GM23338 (cell line): ENCODE data around the gene GJC1. TPM values are rescaled to one million over a fixed set of nuclear protein-coding genes. Genes with fewer than 3 reads are reported as not detected.

Experiments used
- ATAC-seq: fragments of 200-7000 bp; cut with Tn5 transposase; 3 replicates; pipeline ENCODE4 v1.9.1; 2020
- DNase-seq: peaks from one replicate; pipeline ENCODE4 v3.0.0-alpha.2; 2015; ENCODE audit warnings: low spot score
- H2AFZ ChIP-seq: fragments of 200-600 bp; sonication (generic); 2 replicates; pipeline ENCODE4 v1.8.0; 2016; ENCODE audit warnings: antibody characterized with exemption, mild to moderate bottlenecking, moderate library complexity
- H3F3A ChIP-seq: fragments of 200-600 bp; sonication (generic); replicated peaks from 2 replicates; pipeline ENCODE4 v1.8.0; 2017; ENCODE audit warnings: antibody characterized with exemption, mixed run types, low read depth
- H3K27ac ChIP-seq: fragments of 200-600 bp; sonication (generic); 2 replicates; pipeline ENCODE4 v1.6.1; 2016; ENCODE audit warnings: low read depth
- H3K27me3 ChIP-seq: fragments of 200-600 bp; sonication (generic); 2 replicates; pipeline ENCODE4 v1.8.0; 2016; ENCODE audit warnings: mild to moderate bottlenecking, mixed run types, moderate library complexity; ENCODE audit not compliant: insufficient read depth
- H3K36me3 ChIP-seq: fragments of 200-600 bp; sonication (generic); 2 replicates; pipeline ENCODE4 v1.8.0; 2016; ENCODE audit warnings: mild to moderate bottlenecking; ENCODE audit not compliant: insufficient read depth
- H3K4me1 ChIP-seq: fragments of 200-600 bp; sonication (generic); 2 replicates; pipeline ENCODE4 v1.8.0; 2016; ENCODE audit warnings: mild to moderate bottlenecking, moderate library complexity; ENCODE audit not compliant: insufficient read depth
- H3K4me2 ChIP-seq: fragments of 200-600 bp; sonication (generic); 2 replicates; pipeline ENCODE4 v1.7.1; 2017; ENCODE audit warnings: mixed run types
- H3K4me3 ChIP-seq: fragments of 200-600 bp; sonication (generic); 2 replicates; pipeline ENCODE4 v1.6.1; 2016; ENCODE audit warnings: mixed run types
- H3K79me2 ChIP-seq: fragments of 200-600 bp; sonication (generic); replicated peaks from 2 replicates; pipeline ENCODE4 v1.8.0; 2017; ENCODE audit warnings: mild to moderate bottlenecking; ENCODE audit not compliant: insufficient read depth
- H3K9me2 ChIP-seq: fragments of 200-600 bp; sonication (generic); 2 replicates; pipeline ENCODE4 v1.8.0; 2017; ENCODE audit not compliant: insufficient read depth
- H4K20me1 ChIP-seq: fragments of 200-600 bp; sonication (generic); replicated peaks from 2 replicates; pipeline ENCODE4 v1.8.0; 2017; ENCODE audit warnings: mild to moderate bottlenecking; ENCODE audit not compliant: insufficient read depth
- H3K27ac Mint-ChIP-seq: 2 replicates; pipeline ENCODE4 v1.8.0; 2020; ENCODE audit warnings: inconsistent platforms, mild to moderate bottlenecking, moderate library complexity, mixed read lengths
- H3K27me3 Mint-ChIP-seq: 3 replicates; pipeline ENCODE4 v1.8.0; 2022; ENCODE audit warnings: low read depth, mild to moderate bottlenecking, moderate library complexity, mixed read lengths, inconsistent platforms; ENCODE audit not compliant: insufficient read depth, poor library complexity
- H3K36me3 Mint-ChIP-seq: 3 replicates; pipeline ENCODE4 v1.8.0; 2021; ENCODE audit warnings: low read depth, mild to moderate bottlenecking, inconsistent platforms, moderate library complexity, mixed read lengths
- H3K4me1 Mint-ChIP-seq: 3 replicates; pipeline ENCODE4 v1.8.0; 2020; ENCODE audit warnings: mild to moderate bottlenecking, inconsistent platforms, mixed read lengths
- H3K4me3 Mint-ChIP-seq: 3 replicates; pipeline ENCODE4 v1.8.0; 2021; ENCODE audit warnings: moderate library complexity, mild to moderate bottlenecking, inconsistent platforms, mixed read lengths
- H3K9me3 Mint-ChIP-seq: 3 replicates; pipeline ENCODE4 v1.8.0; 2020; ENCODE audit warnings: moderate library complexity, mild to moderate bottlenecking, inconsistent platforms, mixed read lengths
- CREB1 ChIP-seq: fragments of 250-450 bp; sonication (Bioruptor Pico); IDR thresholded peaks from 2 replicates; pipeline ENCODE4 v1.5.0; 2020; ENCODE audit warnings: low read depth, mild to moderate bottlenecking, moderate library complexity
- EZH2 ChIP-seq: fragments of 200-600 bp; sonication (generic); IDR thresholded peaks from one replicate; pipeline ENCODE4 v1.8.0; 2017; ENCODE audit warnings: antibody characterized with exemption, mild to moderate bottlenecking, low read depth; ENCODE audit not compliant: unreplicated experiment
- EZH2phosphoT487 ChIP-seq: fragments of 200-600 bp; sonication (generic); IDR thresholded peaks from one replicate; pipeline ENCODE4 v1.8.1; 2018; ENCODE audit warnings: antibody characterized with exemption; ENCODE audit not compliant: unreplicated experiment
- JUNB ChIP-seq: IDR thresholded peaks from one replicate; pipeline ENCODE4 v1.6.1; 2016; ENCODE audit warnings: antibody characterized with exemption; ENCODE audit not compliant: unreplicated experiment
- NANOG ChIP-seq: IDR thresholded peaks from 2 replicates; pipeline ENCODE4 v1.6.1; 2016; ENCODE audit warnings: antibody characterized with exemption, borderline replicate concordance
- POLR2AphosphoS5 ChIP-seq: IDR thresholded peaks from 2 replicates; pipeline ENCODE4 v1.6.1; 2016; ENCODE audit warnings: antibody characterized with exemption, low read depth
- STAT1 ChIP-seq: IDR thresholded peaks from one replicate; pipeline ENCODE4 v1.6.1; 2016; ENCODE audit warnings: antibody characterized with exemption; ENCODE audit not compliant: unreplicated experiment
- ZNF114 ChIP-seq: fragments of 250-450 bp; sonication (Bioruptor Pico); IDR thresholded peaks from 2 replicates; pipeline ENCODE4 v1.5.0; 2020; ENCODE audit warnings: mild to moderate bottlenecking, moderate library complexity
- ZNF331 ChIP-seq: fragments of 250-450 bp; sonication (Bioruptor Pico); IDR thresholded peaks from 2 replicates; pipeline ENCODE4 v1.5.0; 2020; ENCODE audit warnings: low read depth, mild to moderate bottlenecking, moderate library complexity
- polyA plus RNA-seq: library from polyadenylated mRNA; unstranded; fragments of >200 nt; fragmentation: Nextera tagmentation; extraction: Ambion mirVana; gene quantifications from 2 replicates; pipeline ENCODE4 v1.2.1, GENCODE V29; 2016
- total RNA-seq: library from RNA; depleted of rRNA; stranded (reverse); fragments of >200 nt; shearing (Covaris generic); gene quantifications from 2 replicates; pipeline ENCODE4 v1.2.3, GENCODE V29; 2014
- TF ChIP-seq, protein P1 (sequence below), 2 experiments: fragments of 200-600 bp in 1 of 2; sonication (generic) in 1 of 2; conservative IDR thresholded peaks; 2 replicates each; pipeline versions ENCODE4 v1.5.1 to v1.6.1; 2016 to 2017; ENCODE audit warnings: antibody characterized with exemption in 2 of 2, low read depth in 2 of 2, mild to moderate bottlenecking in 2 of 2, moderate library complexity in 1 of 2
- TF ChIP-seq, protein P2 (sequence below): fragments of 250-450 bp; sonication (Bioruptor Pico); IDR thresholded peaks from 2 replicates; pipeline ENCODE4 v1.5.0; 2020; ENCODE audit warnings: mild to moderate bottlenecking, moderate library complexity
- TF ChIP-seq, protein P3 (sequence below): IDR thresholded peaks from one replicate; pipeline ENCODE4 v1.6.1; 2018; ENCODE audit warnings: antibody characterized with exemption; ENCODE audit not compliant: unreplicated experiment
- TF ChIP-seq, protein P4 (sequence below): IDR thresholded peaks from 2 replicates; pipeline ENCODE4 v1.6.1; 2016; ENCODE audit warnings: antibody characterized with exemption

GJC1 gene
- total and polyA plus RNA-seq, 2 experiments from 2014 or later: 34.7 to 99.2 TPM

DNA sequence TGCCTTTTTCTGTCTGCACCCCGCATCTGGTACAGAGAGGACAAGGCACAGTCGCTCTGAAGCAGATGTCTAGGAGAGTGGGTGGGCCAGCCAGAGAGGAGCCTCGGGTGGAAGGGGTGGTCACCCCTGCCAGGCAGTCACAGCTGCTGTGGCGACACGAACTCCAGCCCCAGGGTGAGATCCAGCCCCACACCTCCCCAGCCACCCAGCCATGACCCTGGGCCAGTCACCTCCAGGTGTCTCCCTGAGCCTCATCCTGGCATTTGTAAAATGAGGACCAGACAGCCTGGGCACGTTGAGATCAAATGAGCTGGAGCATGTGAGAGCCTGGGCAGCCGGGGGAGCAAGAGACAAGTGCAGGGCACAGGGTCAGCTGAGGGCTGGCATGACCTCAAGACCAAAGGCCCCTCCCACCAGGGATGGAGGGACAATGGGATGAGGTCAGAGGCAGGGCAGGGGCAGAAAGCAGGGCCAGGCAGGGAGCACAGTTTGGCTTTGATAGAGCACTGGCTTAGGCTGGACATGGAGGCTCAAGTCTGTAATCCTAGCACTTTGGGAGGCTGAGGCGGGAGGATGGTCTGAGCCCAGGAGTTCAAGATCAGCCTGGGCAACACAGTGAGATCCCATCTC is 63.6 kb downstream of the GJC1 start:
- TF ChIP-seq EZH2 (no peak), STAT1 (no peak), NANOG (no peak), EZH2phosphoT487 (no peak), ZNF114 (no peak), POLR2AphosphoS5 (no peak), CREB1 (CRISPR knock-in tag) (no peak), ZNF331 (CRISPR knock-in tag) (no peak), JUNB (no peak)
- TF ChIP-seq, protein P1, sequence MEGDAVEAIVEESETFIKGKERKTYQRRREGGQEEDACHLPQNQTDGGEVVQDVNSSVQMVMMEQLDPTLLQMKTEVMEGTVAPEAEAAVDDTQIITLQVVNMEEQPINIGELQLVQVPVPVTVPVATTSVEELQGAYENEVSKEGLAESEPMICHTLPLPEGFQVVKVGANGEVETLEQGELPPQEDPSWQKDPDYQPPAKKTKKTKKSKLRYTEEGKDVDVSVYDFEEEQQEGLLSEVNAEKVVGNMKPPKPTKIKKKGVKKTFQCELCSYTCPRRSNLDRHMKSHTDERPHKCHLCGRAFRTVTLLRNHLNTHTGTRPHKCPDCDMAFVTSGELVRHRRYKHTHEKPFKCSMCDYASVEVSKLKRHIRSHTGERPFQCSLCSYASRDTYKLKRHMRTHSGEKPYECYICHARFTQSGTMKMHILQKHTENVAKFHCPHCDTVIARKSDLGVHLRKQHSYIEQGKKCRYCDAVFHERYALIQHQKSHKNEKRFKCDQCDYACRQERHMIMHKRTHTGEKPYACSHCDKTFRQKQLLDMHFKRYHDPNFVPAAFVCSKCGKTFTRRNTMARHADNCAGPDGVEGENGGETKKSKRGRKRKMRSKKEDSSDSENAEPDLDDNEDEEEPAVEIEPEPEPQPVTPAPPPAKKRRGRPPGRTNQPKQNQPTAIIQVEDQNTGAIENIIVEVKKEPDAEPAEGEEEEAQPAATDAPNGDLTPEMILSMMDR (conservative IDR thresholded peaks at IDR 0.05; ENCODE audit: low read depth in 2 of 2): no peak
- TF ChIP-seq, protein P2, sequence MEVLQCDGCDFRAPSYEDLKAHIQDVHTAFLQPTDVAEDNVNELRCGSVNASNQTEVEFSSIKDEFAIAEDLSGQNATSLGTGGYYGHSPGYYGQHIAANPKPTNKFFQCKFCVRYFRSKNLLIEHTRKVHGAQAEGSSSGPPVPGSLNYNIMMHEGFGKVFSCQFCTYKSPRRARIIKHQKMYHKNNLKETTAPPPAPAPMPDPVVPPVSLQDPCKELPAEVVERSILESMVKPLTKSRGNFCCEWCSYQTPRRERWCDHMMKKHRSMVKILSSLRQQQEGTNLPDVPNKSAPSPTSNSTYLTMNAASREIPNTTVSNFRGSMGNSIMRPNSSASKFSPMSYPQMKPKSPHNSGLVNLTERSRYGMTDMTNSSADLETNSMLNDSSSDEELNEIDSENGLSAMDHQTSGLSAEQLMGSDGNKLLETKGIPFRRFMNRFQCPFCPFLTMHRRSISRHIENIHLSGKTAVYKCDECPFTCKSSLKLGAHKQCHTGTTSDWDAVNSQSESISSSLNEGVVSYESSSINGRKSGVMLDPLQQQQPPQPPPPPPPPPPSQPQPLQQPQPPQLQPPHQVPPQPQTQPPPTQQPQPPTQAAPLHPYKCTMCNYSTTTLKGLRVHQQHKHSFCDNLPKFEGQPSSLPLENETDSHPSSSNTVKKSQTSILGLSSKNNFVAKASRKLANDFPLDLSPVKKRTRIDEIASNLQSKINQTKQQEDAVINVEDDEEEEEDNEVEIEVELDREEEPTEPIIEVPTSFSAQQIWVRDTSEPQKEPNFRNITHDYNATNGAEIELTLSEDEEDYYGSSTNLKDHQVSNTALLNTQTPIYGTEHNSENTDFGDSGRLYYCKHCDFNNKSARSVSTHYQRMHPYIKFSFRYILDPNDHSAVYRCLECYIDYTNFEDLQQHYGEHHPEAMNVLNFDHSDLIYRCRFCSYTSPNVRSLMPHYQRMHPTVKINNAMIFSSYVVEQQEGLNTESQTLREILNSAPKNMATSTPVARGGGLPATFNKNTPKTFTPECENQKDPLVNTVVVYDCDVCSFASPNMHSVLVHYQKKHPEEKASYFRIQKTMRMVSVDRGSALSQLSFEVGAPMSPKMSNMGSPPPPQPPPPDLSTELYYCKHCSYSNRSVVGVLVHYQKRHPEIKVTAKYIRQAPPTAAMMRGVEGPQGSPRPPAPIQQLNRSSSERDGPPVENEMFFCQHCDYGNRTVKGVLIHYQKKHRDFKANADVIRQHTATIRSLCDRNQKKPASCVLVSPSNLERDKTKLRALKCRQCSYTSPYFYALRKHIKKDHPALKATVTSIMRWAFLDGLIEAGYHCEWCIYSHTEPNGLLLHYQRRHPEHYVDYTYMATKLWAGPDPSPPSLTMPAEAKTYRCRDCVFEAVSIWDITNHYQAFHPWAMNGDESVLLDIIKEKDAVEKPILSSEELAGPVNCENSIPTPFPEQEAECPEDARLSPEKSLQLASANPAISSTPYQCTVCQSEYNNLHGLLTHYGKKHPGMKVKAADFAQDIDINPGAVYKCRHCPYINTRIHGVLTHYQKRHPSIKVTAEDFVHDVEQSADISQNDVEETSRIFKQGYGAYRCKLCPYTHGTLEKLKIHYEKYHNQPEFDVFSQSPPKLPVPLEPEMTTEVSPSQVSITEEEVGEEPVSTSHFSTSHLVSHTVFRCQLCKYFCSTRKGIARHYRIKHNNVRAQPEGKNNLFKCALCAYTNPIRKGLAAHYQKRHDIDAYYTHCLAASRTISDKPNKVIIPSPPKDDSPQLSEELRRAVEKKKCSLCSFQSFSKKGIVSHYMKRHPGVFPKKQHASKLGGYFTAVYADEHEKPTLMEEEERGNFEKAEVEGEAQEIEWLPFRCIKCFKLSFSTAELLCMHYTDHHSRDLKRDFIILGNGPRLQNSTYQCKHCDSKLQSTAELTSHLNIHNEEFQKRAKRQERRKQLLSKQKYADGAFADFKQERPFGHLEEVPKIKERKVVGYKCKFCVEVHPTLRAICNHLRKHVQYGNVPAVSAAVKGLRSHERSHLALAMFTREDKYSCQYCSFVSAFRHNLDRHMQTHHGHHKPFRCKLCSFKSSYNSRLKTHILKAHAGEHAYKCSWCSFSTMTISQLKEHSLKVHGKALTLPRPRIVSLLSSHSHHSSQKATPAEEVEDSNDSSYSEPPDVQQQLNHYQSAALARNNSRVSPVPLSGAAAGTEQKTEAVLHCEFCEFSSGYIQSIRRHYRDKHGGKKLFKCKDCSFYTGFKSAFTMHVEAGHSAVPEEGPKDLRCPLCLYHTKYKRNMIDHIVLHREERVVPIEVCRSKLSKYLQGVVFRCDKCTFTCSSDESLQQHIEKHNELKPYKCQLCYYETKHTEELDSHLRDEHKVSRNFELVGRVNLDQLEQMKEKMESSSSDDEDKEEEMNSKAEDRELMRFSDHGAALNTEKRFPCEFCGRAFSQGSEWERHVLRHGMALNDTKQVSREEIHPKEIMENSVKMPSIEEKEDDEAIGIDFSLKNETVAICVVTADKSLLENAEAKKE (CRISPR knock-in tag): no peak
- TF ChIP-seq, protein P3, sequence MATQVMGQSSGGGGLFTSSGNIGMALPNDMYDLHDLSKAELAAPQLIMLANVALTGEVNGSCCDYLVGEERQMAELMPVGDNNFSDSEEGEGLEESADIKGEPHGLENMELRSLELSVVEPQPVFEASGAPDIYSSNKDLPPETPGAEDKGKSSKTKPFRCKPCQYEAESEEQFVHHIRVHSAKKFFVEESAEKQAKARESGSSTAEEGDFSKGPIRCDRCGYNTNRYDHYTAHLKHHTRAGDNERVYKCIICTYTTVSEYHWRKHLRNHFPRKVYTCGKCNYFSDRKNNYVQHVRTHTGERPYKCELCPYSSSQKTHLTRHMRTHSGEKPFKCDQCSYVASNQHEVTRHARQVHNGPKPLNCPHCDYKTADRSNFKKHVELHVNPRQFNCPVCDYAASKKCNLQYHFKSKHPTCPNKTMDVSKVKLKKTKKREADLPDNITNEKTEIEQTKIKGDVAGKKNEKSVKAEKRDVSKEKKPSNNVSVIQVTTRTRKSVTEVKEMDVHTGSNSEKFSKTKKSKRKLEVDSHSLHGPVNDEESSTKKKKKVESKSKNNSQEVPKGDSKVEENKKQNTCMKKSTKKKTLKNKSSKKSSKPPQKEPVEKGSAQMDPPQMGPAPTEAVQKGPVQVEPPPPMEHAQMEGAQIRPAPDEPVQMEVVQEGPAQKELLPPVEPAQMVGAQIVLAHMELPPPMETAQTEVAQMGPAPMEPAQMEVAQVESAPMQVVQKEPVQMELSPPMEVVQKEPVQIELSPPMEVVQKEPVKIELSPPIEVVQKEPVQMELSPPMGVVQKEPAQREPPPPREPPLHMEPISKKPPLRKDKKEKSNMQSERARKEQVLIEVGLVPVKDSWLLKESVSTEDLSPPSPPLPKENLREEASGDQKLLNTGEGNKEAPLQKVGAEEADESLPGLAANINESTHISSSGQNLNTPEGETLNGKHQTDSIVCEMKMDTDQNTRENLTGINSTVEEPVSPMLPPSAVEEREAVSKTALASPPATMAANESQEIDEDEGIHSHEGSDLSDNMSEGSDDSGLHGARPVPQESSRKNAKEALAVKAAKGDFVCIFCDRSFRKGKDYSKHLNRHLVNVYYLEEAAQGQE: no peak
- TF ChIP-seq, protein P4, sequence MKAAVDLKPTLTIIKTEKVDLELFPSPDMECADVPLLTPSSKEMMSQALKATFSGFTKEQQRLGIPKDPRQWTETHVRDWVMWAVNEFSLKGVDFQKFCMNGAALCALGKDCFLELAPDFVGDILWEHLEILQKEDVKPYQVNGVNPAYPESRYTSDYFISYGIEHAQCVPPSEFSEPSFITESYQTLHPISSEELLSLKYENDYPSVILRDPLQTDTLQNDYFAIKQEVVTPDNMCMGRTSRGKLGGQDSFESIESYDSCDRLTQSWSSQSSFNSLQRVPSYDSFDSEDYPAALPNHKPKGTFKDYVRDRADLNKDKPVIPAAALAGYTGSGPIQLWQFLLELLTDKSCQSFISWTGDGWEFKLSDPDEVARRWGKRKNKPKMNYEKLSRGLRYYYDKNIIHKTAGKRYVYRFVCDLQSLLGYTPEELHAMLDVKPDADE: no peak
- no peaks in the 10 kb centered on the region for H3K36me3 ChIP-seq
- H3K9me2 ChIP-seq: no peaks in the 10 kb centered on the region
- H3K27ac ChIP-seq: no peak overlapping the region
- H3K4me1 Mint-ChIP-seq: peaks cover 15% of the 10 kb centered on the region
- no peaks in the 10 kb centered on the region for H3K79me2 ChIP-seq
- no peak overlapping the region for H2AFZ ChIP-seq
- H3K4me3 ChIP-seq: no peak overlapping the region
- DNase-seq: no peak
- no peaks in the 10 kb centered on the region for H3K36me3 Mint-ChIP-seq
- H3K27ac Mint-ChIP-seq: no peak overlapping the region
- no peaks in the 10 kb centered on the region for H4K20me1 ChIP-seq
- H3K4me3 Mint-ChIP-seq: no peak overlapping the region
- peaks cover 4% of the 10 kb centered on the region; the same call in 1 of the 2 replicates for H3K4me1 ChIP-seq
- peaks cover 3% of the 10 kb centered on the region; the same call in 1 of the 2 replicates for H3K27me3 ChIP-seq
- H3K9me3 Mint-ChIP-seq: no peaks in the 10 kb centered on the region
- no peak overlapping the region for H3K4me2 ChIP-seq
- no peaks in the 10 kb centered on the region; the same call in 1 of the 2 replicates for H3F3A ChIP-seq
- ATAC-seq: peak; percentile 16
- peaks cover 17% of the 10 kb centered on the region for H3K27me3 Mint-ChIP-seq
